Measurements from ENCODE around the gene TSEN15.

TSEN15 gene

DNA sequence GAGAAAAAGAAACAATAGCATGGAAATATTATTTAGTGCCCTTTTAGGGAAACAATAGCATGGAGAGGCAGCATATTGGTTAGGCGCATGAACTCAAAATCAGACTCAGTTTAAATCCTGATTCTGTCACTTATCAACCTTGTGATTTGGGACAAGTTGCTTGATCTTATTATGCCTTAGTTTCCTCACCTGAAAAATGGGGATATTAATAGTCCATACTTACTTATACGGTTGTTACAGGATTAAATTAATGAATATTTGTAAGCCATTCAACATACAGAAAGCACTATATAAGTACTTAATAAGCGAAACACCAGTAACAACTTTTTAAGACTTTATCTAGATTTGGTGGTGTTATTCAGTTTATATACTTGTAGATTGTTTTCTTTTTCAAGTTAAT lies 1.2 kb downstream of the TSEN15 start:
- 0 out of 2 replicates have a peak overlapping the region, but pooled peaks have one; percentile 76 for H2AFZ ChIP-seq (ENCODE audit: low read length)
- H3K36me3 ChIP-seq (replicated peaks; ENCODE audit: insufficient read depth, low read length) = peaks cover 5% of the 10 kb centered on the region
- H3K4me2 ChIP-seq (ENCODE audit: low read depth, low read length) = peak overlapping the region; percentile 77
- peak overlapping the region; percentile 81 for H3K4me3 ChIP-seq (ENCODE audit: low read length)
- H3K9me2 ChIP-seq (replicated peaks; ENCODE audit: insufficient read depth, low read length) = no peaks in the 10 kb centered on the region
- no peaks in the 10 kb centered on the region for H4K20me1 ChIP-seq (ENCODE audit: insufficient read depth, low read length)
- H3F3A ChIP-seq (ENCODE audit: insufficient read depth, low read length) = peaks cover 22% of the 10 kb centered on the region
- peaks cover 30% of the 10 kb centered on the region for H3K4me1 ChIP-seq (ENCODE audit: low read length)
- no peaks in the 10 kb centered on the region for H3K27me3 ChIP-seq (replicated peaks; ENCODE audit: insufficient read depth, low read length)
- H3K9me3 ChIP-seq (replicated peaks; ENCODE audit: insufficient read depth, low read length) = no peaks in the 10 kb centered on the region
- peak overlapping the region; percentile 86; the same call in 1 of the 2 replicates for H3K9ac ChIP-seq (ENCODE audit: low read length)
- H3K79me2 ChIP-seq (ENCODE audit: low read length) = peaks cover 55% of the 10 kb centered on the region
- TF ChIP-seq EZH2phosphoT487 (IDR thresholded peaks at IDR 0.05; ENCODE audit: low read length) = no peak
- TF ChIP-seq EZH2 (optimal IDR thresholded peaks at IDR 0.05; ENCODE audit: low read depth, low read length) = no peak
- TF ChIP-seq, protein P1, sequence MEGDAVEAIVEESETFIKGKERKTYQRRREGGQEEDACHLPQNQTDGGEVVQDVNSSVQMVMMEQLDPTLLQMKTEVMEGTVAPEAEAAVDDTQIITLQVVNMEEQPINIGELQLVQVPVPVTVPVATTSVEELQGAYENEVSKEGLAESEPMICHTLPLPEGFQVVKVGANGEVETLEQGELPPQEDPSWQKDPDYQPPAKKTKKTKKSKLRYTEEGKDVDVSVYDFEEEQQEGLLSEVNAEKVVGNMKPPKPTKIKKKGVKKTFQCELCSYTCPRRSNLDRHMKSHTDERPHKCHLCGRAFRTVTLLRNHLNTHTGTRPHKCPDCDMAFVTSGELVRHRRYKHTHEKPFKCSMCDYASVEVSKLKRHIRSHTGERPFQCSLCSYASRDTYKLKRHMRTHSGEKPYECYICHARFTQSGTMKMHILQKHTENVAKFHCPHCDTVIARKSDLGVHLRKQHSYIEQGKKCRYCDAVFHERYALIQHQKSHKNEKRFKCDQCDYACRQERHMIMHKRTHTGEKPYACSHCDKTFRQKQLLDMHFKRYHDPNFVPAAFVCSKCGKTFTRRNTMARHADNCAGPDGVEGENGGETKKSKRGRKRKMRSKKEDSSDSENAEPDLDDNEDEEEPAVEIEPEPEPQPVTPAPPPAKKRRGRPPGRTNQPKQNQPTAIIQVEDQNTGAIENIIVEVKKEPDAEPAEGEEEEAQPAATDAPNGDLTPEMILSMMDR (IDR thresholded peaks at IDR 0.05; ENCODE audit: low read length) = no peak
- no peak for DNase-seq
- H3K27ac ChIP-seq (ENCODE audit: low read length) = no peak overlapping the region; the same call in 1 of the 2 replicates

DNA sequence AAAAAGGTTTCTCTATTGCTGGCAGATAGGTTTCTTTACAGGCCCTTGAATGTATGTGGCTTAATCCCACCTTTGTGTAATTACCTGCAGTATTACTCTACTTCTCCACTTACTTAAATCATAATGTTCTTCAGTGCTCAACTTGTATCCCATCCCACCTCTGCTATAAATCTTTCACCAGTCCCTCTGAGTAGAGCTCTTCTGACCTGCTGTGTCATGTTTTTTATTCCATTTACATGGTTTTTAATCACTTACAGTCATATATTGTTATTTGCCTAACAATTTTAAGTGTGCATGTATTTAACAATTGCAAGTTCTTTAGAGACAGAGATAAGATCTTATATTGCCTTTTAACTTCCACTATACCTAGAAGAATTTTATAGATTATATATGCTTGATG lies 2.4 kb downstream of the TSEN15 start:
- Histone ChIP-seq H3K79me2 (ENCODE audit: low read length) (peaks cover 62% of the 10 kb centered on the region), H3K36me3 (replicated peaks; ENCODE audit: insufficient read depth, low read length) (peaks cover 5% of the 10 kb centered on the region), H3F3A (ENCODE audit: insufficient read depth, low read length) (peaks cover 22% of the 10 kb centered on the region), H3K4me1 (ENCODE audit: low read length) (peaks cover 30% of the 10 kb centered on the region), H3K9ac (ENCODE audit: low read length) (no peak overlapping the region), H3K4me2 (ENCODE audit: low read depth, low read length) (peak overlapping the region; percentile 77), H3K27ac (ENCODE audit: low read length) (no peak overlapping the region), H3K4me3 (ENCODE audit: low read length) (no peak overlapping the region), H3K27me3 (replicated peaks; ENCODE audit: insufficient read depth, low read length) (no peaks in the 10 kb centered on the region), H4K20me1 (ENCODE audit: insufficient read depth, low read length) (no peaks in the 10 kb centered on the region), H2AFZ (ENCODE audit: low read length) (no peak overlapping the region), H3K9me2 (replicated peaks; ENCODE audit: insufficient read depth, low read length) (no peaks in the 10 kb centered on the region), H3K9me3 (replicated peaks; ENCODE audit: insufficient read depth, low read length) (no peaks in the 10 kb centered on the region)
- TF ChIP-seq EZH2phosphoT487 (IDR thresholded peaks at IDR 0.05; ENCODE audit: low read length) = no peak
- TF ChIP-seq, protein P1 (IDR thresholded peaks at IDR 0.05; ENCODE audit: low read length) = no peak
- TF ChIP-seq EZH2 (optimal IDR thresholded peaks at IDR 0.05; ENCODE audit: low read depth, low read length) = no peak
- DNase-seq = no peak

DNA sequence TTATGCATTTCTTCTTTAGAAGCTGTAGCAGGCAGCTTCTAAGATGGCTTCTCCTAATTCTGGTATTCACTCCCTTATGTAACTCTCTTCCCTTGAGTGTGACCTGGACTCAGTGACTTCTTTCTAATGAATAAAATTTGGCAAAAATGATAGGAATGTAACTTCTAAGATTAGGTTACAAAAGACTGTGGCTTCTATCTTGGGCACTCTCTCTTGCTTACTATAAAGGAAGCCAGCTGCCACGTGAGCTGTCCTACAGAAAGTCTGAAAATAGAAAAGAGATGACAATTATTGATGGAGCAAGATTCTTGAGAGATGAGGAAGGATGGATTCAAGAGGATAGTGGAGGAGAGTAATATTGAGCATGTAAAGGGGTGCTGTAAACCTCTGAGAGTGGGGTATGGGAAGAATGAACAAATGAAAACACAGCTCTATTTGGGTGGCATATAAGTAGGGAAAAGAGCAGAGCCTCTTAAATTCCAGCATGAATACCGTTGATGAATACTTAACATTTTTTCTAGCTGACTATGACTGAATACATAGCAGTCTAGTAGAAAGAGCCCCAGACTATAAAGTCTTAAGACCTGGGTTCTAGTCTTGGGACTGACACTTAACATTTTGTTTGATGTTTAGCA lies 5.5 kb downstream of the TSEN15 start:
- Histone ChIP-seq H3K27me3 (replicated peaks; ENCODE audit: insufficient read depth, low read length) (no peaks in the 10 kb centered on the region), H2AFZ (ENCODE audit: low read length) (no peak overlapping the region), H3K79me2 (ENCODE audit: low read length) (peaks cover 90% of the 10 kb centered on the region), H3K9me3 (replicated peaks; ENCODE audit: insufficient read depth, low read length) (no peaks in the 10 kb centered on the region), H3K4me3 (ENCODE audit: low read length) (no peak overlapping the region), H3K9ac (ENCODE audit: low read length) (no peak overlapping the region), H3K27ac (ENCODE audit: low read length) (no peak overlapping the region), H3K36me3 (replicated peaks; ENCODE audit: insufficient read depth, low read length) (peaks cover 5% of the 10 kb centered on the region), H3K4me2 (ENCODE audit: low read depth, low read length) (no peak overlapping the region), H3F3A (ENCODE audit: insufficient read depth, low read length) (peaks cover 4% of the 10 kb centered on the region; the same call in 1 of the 2 replicates), H3K9me2 (replicated peaks; ENCODE audit: insufficient read depth, low read length) (no peaks in the 10 kb centered on the region), H3K4me1 (ENCODE audit: low read length) (peaks cover 18% of the 10 kb centered on the region), H4K20me1 (ENCODE audit: insufficient read depth, low read length) (no peaks in the 10 kb centered on the region)
- no peak for DNase-seq
- TF ChIP-seq, protein P1 (IDR thresholded peaks at IDR 0.05; ENCODE audit: low read length) = no peak

Data from MM.1S (cell line).